ENCODE data around the gene C1orf56. TPM values are rescaled to one million over a fixed set of nuclear protein-coding genes. Genes with fewer than 3 reads are reported as not detected.
A peak's percentile ranks its signal among the peaks of the same experiment; 100 is the strongest.

C1orf56 gene
- total RNA-seq, 3 donors from 2014 or later (not counting 1 experiment from before 2014, with no cell fraction given) = 1.6 to 3.3 (median 1.9) TPM

DNA sequence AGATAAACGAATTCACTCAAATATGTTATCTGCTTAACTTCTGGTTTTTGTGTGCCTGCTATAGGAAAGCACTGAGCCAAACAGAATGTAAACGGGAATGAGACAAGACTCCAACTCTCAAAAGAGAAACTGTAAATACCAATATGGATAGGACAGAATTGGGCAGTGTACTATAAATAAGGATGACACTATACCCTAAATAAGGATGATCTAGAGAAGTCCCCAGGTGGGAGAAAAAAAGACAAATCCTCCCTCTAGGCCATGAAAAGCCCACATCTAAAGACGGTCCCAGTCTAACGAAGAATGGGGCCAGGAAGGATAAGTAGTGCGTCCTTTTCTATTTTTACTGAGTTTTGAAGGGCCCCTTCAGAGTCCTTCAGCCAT, 21.5 kb downstream of the C1orf56 start:
- Histone ChIP-seq H3K4me1 (ENCODE audit: control insufficient read depth, insufficient read depth, low read length) (peaks cover 16% of the 10 kb centered on the region), H3K4me3 (ENCODE audit: low read length) (no peak overlapping the region), H3K27ac (ENCODE audit: low read length) (no peak overlapping the region), H3K9me3 (ENCODE audit: control insufficient read depth, insufficient read depth, low read length) (no peaks in the 10 kb centered on the region), H3K36me3 (ENCODE audit: control insufficient read depth, insufficient read depth, low read length) (no peaks in the 10 kb centered on the region), H3K27me3 (ENCODE audit: control insufficient read depth, insufficient read depth, low read length) (no peaks in the 10 kb centered on the region)
- H3K4me3 Mint-ChIP-seq = peak overlapping the region; percentile 98
- peak overlapping the region; percentile 68 to 99 for H3K27ac Mint-ChIP-seq
- H3K4me1 Mint-ChIP-seq = peaks cover 11 to 24% of the 10 kb centered on the region in 2 donors
- H3K36me3 Mint-ChIP-seq = no peaks in the 10 kb centered on the region
- ATAC-seq (no peak), DNase-seq (no peak)
- TF ChIP-seq, protein P1, sequence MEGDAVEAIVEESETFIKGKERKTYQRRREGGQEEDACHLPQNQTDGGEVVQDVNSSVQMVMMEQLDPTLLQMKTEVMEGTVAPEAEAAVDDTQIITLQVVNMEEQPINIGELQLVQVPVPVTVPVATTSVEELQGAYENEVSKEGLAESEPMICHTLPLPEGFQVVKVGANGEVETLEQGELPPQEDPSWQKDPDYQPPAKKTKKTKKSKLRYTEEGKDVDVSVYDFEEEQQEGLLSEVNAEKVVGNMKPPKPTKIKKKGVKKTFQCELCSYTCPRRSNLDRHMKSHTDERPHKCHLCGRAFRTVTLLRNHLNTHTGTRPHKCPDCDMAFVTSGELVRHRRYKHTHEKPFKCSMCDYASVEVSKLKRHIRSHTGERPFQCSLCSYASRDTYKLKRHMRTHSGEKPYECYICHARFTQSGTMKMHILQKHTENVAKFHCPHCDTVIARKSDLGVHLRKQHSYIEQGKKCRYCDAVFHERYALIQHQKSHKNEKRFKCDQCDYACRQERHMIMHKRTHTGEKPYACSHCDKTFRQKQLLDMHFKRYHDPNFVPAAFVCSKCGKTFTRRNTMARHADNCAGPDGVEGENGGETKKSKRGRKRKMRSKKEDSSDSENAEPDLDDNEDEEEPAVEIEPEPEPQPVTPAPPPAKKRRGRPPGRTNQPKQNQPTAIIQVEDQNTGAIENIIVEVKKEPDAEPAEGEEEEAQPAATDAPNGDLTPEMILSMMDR (IDR thresholded peaks at IDR 0.05) = no peak
- WGBS (ENCODE audit: insufficient coverage) = 85% methylated on average over 4 of the region's 5 CpGs
- no peaks in the 10 kb centered on the region for H3K9me3 Mint-ChIP-seq
- H3K27me3 Mint-ChIP-seq (ENCODE audit: low read depth in 2 of 2) = no peaks in the 10 kb centered on the region
- intact Hi-C loops (cut with micrococcal nuclease) = no loop called here

DNA sequence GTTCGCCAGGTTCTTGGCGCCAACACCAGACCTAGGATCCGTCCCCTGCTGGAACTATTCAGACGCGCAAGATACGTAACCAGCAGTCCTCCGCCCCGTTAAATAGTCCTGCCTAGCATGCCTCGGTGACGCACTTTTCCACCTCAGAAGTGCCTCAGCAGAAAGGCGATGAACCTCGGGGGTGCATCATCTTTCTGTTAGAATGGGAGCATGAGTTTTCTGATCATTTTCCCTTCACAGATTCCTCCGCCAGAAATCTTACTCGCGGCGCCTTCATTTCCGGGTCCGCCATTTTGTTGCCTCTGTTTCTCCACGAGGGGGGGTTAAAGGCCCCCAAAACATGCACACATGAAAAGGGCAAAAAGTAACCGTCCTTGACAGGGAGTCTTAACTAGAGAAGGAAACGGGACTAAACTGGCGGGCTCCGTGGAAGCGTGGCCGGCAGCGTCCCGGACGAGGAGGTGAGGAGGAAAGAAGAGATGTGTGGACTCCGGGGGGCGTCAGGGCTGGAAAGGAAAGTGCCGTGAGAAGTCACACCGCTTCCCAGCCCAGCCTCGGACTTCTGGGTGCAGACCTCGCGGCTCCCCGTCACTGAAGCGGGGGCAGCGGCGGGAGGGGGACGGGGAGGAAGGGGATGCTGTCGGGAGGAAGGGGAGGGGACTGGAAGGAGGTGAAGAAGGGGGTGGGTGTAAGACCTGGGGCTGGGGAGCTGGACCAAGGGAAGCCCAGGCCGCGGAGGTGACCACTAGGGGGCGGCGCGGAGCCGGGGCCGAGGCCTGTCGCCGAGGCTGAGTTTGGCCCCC, 23.1 kb downstream of the C1orf56 start, which contains the start of gene GABPB2:
TSS of gene GABPB2 (plus strand) at position 288 of the 803 bp plus-strand sequence. CDS start 17,429 bp downstream, outside the sequence.
- DNase-seq (peak; percentile 86 to 95), ATAC-seq (peak; percentile 84 to 97 (median 87))
- Mint-ChIP-seq H3K36me3 (no peaks in the 10 kb centered on the region), H3K9me3 (no peaks in the 10 kb centered on the region), H3K27me3 (ENCODE audit: low read depth in 2 of 2) (no peaks in the 10 kb centered on the region), H3K4me1 (peaks cover 11 to 18% of the 10 kb centered on the region in 2 donors), H3K27ac (peak within 1 kb of the TSS; percentile 99 to 100), H3K4me3 (peak within 1 kb of the TSS; percentile 98)
- H3K27ac ChIP-seq (ENCODE audit: low read length) = peak within 1 kb of the TSS; percentile 96
- H3K4me3 ChIP-seq (ENCODE audit: low read length) = peak within 1 kb of the TSS; percentile 81
- WGBS (ENCODE audit: insufficient coverage) = under 1% methylated on average over 50 of the region's 50 CpGs
- TF ChIP-seq, protein P1 (IDR thresholded peaks at IDR 0.05) = peak; percentile 88
- H3K27me3 ChIP-seq (ENCODE audit: control insufficient read depth, insufficient read depth, low read length) = no peaks in the 10 kb centered on the region
- H3K9me3 ChIP-seq (ENCODE audit: control insufficient read depth, insufficient read depth, low read length) = no peaks in the 10 kb centered on the region
- H3K36me3 ChIP-seq (ENCODE audit: control insufficient read depth, insufficient read depth, low read length) = no peaks in the 10 kb centered on the region
- peaks cover 16% of the 10 kb centered on the region for H3K4me1 ChIP-seq (ENCODE audit: control insufficient read depth, insufficient read depth, low read length)
- intact Hi-C loops (cut with micrococcal nuclease) = loop anchor here (1.0 kb wide), 2 partner anchors 11 to 46 kb away; partner anchors contain the start of gene CDC42SE1

DNA sequence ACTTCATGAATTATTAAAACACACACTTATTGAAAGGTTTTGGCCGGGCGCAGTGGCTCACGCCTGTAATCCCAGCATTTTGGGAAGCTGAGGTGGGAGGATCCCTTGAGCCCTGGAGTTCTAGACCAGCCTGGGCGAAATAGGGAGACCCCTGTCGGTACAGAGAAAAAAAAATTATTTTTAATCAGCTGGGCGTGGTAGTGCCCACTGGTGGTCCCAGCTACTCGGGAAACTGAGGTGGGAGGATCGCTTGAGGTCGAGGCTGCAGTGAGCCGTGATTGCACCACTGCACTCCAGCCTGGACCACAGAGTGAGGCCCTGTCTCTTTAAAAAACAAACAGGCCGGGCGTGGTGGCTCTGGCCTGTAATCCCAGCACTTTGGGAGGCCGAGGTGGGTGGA, 24.7 kb downstream of the C1orf56 start:
- Mint-ChIP-seq H3K36me3 (no peaks in the 10 kb centered on the region), H3K9me3 (no peaks in the 10 kb centered on the region)
- no peak overlapping the region for H3K4me3 ChIP-seq (ENCODE audit: low read length)

More for the DNA sequence above, 24.7 kb downstream of the C1orf56 start:
- Mint-ChIP-seq H3K27ac (peak overlapping the region; percentile 99 to 100), H3K4me3 (peak overlapping the region; percentile 98), H3K4me1 (peaks cover 11 to 18% of the 10 kb centered on the region in 2 donors), H3K27me3 (ENCODE audit: low read depth in 2 of 2) (no peaks in the 10 kb centered on the region)
- TF ChIP-seq, protein P1 (IDR thresholded peaks at IDR 0.05) = no peak
- Histone ChIP-seq H3K27me3 (ENCODE audit: control insufficient read depth, insufficient read depth, low read length) (no peaks in the 10 kb centered on the region), H3K27ac (ENCODE audit: low read length) (no peak overlapping the region), H3K4me1 (ENCODE audit: control insufficient read depth, insufficient read depth, low read length) (peaks cover 16% of the 10 kb centered on the region), H3K36me3 (ENCODE audit: control insufficient read depth, insufficient read depth, low read length) (no peaks in the 10 kb centered on the region), H3K9me3 (ENCODE audit: control insufficient read depth, insufficient read depth, low read length) (no peaks in the 10 kb centered on the region)
- 93% methylated on average over 13 of the region's 13 CpGs for WGBS (ENCODE audit: insufficient coverage)
- intact Hi-C loops (cut with micrococcal nuclease) = no loop called here
- DNase-seq (no peak), ATAC-seq (no peak)
